ENCODE measurements around the gene UAP1.

DNA sequence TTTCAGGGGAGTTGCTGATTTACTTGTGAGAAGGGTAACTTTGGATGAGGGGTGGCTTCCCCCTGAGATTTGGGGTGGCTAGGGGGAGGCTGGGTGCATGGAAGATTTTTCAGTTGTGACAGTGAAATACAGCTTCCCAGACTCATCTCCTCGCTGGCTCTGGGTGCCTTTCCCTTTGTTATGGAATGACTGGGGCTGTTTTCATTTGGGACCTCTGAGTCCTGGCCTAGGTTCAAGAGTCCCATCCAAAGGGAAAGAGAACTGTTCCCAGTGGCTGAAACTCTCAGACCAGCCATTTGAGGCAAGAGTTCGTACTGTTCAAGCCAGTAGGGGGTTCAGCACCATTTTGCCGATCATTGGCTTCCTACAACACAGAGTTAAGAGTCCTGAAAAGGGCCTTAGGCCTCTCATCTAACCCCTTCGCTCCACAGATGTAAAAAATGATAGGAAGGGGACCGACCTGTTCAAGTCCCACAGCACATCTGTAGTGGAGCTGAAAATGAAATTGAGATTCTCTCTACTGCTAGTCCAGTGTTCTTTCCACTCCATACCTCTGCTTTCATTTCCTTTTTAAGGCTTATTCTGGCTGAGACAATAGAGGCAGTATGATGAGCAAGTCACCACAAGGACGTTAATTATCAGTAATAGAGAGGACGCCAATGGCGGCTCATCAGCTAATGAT, 71.7 kb downstream of the UAP1 start:
- TF ChIP-seq, protein P1, sequence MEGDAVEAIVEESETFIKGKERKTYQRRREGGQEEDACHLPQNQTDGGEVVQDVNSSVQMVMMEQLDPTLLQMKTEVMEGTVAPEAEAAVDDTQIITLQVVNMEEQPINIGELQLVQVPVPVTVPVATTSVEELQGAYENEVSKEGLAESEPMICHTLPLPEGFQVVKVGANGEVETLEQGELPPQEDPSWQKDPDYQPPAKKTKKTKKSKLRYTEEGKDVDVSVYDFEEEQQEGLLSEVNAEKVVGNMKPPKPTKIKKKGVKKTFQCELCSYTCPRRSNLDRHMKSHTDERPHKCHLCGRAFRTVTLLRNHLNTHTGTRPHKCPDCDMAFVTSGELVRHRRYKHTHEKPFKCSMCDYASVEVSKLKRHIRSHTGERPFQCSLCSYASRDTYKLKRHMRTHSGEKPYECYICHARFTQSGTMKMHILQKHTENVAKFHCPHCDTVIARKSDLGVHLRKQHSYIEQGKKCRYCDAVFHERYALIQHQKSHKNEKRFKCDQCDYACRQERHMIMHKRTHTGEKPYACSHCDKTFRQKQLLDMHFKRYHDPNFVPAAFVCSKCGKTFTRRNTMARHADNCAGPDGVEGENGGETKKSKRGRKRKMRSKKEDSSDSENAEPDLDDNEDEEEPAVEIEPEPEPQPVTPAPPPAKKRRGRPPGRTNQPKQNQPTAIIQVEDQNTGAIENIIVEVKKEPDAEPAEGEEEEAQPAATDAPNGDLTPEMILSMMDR (IDR thresholded peaks at IDR 0.05): no peak
- TF ChIP-seq ZFX (IDR thresholded peaks at IDR 0.05; ENCODE audit: borderline replicate concordance): no peak

All from 22Rv1 (cell line).